ENCODE results near the gene STK16.
"Not testable (repeated sequence)": the region's sequence is repeated elsewhere in the genome, so short reads cannot be mapped to it uniquely, and the experiment has no call there.

The STK16 gene

DNA sequence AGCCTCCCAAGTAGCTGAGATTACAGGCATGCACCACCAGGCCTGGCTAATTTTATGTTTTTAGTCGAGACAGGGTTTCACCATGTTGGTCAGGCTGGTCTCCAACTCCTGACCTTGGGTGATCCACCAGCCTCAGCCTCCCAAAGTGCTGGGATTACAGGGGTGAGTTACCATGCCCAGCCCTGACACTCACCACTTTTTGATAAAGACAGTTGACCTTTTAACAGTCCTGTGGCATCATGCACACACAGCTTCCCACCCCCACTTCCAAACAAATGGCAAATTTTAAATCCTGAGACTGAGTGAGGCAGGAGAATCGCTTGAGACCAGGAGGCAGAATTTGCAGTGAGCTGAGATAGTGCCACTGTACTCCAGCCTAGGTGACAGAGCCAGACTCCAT is 27.7 kb downstream of the STK16 start:
- DNase-seq: no peak

GRCh38 chr2:219273937-219274336 is 28.7 kb downstream of the STK16 start:
- no peak for DNase-seq

GRCh38 chr2:219274361-219274921 is 29.2 kb downstream of the STK16 start:
- no peak for DNase-seq

DNA sequence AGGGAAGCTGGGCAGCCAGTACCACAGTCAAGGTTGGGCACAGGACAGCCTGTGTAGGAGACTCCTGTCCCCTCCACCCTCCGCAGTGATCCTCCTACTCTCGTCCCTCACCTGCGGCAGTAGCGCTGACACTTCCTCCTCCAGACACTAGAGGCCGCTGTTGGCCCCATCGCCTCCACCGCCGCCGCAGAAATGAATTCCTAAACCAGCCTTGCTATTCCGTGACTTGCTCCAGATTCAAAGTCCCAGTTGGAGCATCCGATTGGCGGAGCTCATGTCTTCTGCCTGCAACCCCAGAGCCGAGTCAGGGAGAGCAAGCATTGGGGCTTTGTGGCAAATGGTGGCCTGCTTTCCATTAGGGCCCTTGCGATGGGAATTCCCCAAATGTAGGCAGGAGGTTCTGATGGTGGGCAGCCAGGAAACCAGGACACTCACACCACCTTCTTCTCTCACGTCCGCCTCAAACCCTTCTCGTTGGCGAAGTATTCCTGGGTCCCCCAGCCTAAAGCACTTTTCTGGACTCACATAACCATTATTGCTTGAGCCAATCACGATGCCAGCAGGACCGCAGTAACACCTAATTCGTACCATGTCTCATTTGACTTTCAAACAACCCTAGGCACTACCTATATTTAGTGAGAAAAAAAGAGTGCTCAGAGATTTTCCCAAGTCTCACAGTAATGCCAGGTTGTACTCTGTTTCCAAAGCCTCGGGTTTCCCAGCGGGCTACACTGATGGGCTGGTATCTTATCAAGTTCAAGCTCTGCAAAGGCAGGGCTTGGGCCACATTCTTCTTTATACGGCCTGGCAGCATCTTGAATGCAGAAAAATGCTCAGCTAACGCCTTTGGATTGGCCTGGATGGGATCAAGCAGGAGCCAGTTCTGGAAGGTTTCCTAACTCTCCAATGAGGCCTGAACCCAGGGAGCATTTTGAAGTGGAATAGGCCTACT is 32.7 kb downstream of the STK16 start:
- DNase-seq: peak; percentile 81

GRCh38 chr2:219278655-219279150 is 33.4 kb downstream of the STK16 start:
- DNase-seq: no peak

DNA sequence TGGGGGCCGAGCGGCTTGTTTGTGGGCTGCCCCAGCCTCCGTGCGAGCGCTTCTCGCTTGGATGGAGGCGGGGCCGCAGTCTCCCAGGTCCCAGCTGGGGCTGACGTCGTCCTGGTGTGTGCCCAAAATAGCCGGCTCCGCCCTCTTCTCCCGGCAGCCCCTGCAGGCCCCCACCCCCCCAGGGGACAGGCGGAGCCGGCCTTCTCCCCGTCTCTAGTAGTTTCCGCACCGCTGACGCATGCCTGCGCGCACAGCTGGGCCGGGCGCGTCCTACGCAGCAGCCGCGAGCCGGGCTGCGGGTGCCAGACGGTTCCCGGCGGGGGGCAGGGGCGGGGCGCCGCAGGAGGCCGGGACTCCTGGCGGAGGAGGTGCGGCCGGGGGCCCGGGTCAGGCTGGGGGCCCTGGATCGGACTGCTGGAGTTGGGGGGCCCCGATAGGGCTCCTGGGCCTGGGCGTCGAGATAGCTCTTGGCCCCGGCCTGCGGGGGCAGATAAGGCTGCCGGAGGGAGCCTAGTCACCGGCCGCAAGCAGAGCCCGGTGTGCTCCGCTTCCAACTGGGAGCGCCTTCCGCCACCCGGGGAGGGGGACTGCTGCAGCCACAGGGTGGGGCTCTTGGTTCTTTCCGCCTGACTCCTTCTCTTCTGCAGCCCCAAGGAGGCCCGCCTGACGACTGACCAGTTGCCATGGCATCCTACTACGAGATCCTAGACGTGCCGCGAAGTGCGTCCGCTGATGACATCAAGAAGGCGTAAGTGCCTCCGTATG is 34.1 kb downstream of the STK16 start, which contains the start of gene DNAJB2:
DNAJB2 (plus strand) TSS at position 216 of the 765 bp plus-strand sequence; CDS start at position 684, 468 bp downstream.
- DNase-seq: peak; percentile 98

DNA sequence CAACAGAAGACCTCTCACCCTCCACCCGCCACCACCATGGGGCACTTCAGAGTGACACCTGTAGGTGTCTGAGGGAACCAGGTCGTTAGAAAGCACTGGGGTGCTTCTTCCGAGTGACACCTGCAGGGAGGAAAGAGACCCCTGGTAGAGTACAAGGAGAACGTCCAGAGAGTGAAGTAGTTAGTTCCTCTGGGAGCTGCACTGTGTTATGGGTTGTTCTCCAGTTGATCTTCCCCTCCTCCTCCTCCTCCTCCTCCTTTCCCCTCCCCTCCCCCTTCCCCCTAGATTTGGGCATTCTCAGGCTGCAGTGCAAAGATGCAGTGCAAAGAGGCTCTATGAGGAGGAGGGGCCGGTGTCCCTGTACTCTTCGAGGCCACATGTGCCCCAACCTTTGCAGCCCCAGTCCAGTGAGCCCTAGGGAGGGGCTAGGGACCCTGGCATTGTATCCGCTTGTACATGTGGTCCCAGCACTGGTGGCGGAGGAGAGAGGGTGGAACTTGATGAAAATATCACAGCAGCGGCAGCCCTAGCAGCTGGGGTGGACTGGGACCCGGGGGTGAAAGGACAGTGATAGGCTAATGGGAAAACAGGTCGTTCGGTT is 34.7 kb downstream of the STK16 start:
- DNase-seq: no peak

GRCh38 chr2:219280651-219281050 is 35.4 kb downstream of the STK16 start:
- DNase-seq: no peak

GRCh38 chr2:219281588-219281987 is 36.3 kb downstream of the STK16 start:
- DNase-seq: no peak

DNA sequence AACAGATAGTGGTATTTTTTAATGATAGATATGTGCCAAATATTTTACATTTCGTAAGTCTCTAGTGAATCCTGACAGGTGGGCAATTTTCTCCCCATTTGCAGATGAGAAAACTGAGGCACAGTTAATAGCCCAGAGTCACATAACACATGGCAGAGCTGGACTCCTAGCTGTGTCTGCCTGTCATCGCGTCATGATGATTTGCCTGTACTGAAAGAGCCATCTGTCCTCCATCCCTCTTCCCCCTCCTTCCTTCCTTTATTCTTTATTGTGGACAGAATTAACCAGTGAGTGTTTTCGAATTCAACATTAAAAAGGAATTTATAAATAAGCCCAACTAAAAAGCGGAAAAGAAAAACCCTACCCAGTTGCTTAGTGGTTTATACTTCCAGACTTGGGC is 37.1 kb downstream of the STK16 start:
- DNase-seq: no peak

GRCh38 chr2:219282943-219283581 is 37.8 kb downstream of the STK16 start:
- no peak for DNase-seq

DNA sequence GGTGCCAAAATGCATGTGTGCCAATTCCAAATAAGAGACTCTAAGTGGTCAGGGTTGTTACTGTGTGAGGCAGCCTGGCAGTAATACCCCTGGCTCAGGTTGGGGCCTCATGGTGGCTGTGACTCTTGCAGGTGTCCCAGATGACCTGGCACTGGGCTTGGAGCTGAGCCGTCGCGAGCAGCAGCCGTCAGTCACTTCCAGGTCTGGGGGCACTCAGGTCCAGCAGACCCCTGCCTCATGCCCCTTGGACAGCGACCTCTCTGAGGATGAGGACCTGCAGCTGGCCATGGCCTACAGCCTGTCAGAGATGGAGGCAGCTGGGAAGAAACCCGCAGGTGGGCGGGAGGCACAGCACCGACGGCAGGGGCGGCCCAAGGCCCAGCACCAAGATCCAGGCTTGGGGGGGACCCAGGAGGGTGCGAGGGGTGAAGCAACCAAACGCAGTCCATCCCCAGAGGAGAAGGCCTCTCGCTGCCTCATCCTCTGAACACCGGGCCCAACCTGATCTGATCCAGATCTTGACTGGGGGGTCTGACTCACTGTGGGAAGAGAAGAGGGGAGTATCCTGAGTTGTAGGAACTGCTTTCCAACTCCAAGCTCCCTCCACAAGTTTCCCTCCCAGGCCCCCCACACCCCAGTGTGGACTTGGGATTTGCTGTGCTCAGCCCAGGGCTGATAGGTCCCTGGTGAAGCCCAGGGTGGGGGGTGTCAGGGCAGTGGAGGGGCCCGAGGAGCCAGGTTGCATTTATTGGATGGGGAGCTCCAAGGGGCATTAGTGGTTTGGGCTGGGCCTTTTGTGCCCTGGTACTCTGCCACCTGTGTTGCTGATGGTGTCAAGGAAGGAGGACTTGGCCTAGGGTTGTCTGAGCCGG is 39.5 kb downstream of the STK16 start:
- DNase-seq: no peak

DNA sequence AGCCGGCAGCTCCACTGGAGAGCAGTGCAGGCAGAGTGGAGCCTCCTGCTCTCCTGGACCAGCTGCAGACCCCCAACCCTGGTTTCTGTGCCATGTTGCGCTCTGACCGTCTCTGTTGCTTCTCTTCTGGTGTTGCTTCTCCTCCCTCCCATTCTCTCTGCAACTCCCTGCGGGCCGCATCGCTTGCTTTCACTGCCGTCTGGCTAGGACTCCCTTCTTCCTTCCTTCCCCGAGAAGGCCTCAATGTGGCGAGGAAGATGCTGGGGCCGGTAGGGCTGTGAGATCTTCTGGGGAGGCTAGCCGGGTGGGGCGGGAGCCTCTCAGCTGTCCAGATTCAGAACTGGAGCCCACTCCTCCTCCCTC is 40.1 kb downstream of the STK16 start:
- DNase-seq: no peak

GRCh38 chr2:219285894-219286425 is 40.7 kb downstream of the STK16 start:
- DNase-seq: no peak

DNA sequence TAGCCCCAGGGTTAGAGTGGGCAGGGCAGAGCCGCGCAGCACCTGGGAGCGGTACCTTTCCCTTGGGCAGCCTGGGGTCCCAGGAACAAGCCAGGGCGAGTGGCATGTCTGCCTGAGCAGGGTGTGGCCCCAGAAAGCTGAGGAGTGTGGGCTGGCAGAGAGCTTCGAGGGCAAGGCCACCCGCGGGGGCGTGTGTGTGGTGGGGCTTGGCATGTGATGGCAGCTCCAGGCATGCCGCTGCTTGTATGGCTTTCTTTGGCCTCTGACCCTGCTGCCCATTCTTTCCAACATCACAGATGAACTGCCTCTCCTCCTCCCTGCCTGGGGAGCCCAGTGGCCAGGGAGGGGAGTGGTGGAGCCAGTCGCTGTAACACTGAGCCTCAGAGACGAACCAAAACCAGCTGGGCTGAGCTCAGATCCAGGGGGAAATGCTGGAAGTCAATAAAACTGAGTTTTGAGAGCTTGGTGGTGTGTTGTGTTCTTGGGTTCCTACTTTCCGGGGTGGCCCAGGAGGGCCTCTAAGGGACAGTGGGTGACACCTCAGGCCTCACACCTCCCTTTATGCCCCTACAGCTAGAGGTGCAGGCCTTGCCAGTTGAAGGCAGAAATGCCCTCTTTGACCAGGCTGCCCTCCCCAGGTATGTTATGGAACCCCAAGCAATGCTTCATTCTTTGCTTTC is 41.3 kb downstream of the STK16 start:
- DNase-seq: no peak

DNA sequence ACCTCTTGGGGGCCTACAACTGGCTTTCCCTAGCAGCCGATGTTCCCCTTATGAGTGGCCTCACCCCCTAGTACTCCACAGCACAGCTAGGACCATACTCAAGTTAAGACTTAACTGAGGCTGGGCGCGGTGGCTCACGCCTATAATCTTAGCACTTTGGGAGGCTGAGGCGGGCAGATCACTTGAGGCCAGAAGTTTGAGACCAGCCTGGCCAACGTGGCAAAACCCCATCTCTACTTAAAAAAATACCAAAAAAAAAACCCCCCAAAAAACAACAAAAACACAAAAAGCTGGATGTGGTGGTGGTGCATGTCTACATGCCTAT is 41.8 kb downstream of the STK16 start:
- not testable (repeated sequence) for DNase-seq

- DNase-seq: no peak
These were observed 42.4 kb downstream of the STK16 start for GRCh38 chr2:219287580-219288265.

- no peak for DNase-seq
These were observed 43.9 kb downstream of the STK16 start for GRCh38 chr2:219289195-219289536.

DNA sequence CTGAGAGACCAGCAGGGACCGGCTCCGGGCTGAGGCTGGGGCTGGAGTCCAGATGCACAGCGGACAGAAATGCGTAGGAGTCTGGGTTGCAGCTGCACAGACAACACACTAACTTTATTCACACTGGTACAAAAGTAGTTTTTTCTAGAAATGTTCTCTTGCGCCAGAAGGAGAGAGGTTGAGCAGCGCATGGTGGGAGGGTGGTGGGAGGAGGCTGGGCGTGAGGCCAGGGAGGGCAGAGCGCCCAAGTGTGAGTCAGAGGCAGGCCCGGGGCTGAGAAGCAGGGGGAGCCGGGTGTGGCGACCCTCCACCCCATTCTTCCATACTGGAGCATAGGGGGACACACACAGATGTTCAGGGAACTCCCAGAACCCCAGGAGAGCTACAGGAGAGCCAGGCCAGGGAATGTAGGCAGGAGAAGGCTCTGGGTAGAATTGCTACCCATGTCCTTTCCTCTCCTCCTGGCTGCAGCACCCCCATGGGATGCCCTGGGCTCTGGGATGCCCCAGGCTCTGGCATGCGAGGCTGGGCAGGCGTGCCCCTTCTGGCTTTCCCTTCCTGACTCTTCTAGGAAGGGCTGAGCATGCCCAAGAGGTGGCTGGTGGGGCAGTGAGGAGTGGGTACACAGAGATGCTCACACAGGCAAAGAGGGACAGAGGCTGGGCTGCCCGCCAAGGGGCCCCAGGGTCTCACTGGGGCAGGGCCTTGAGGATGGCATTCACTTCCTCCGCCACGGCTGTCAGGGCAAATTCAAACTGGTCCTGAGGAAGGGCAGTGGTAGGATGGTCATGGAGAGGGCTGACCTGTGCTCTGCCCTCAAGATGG is 44.5 kb downstream of the STK16 start:
- DNase-seq: no peak

Measured in activated CD4-positive, CD25-positive, alpha-beta regulatory T cell treated with anti-CD3 and anti-CD28 coated beads, Interleukin-2, amount 50 U/mL, for 72 hours (primary cell).